ENCODE data around the gene PCDH9.

Gene PCDH9

DNA sequence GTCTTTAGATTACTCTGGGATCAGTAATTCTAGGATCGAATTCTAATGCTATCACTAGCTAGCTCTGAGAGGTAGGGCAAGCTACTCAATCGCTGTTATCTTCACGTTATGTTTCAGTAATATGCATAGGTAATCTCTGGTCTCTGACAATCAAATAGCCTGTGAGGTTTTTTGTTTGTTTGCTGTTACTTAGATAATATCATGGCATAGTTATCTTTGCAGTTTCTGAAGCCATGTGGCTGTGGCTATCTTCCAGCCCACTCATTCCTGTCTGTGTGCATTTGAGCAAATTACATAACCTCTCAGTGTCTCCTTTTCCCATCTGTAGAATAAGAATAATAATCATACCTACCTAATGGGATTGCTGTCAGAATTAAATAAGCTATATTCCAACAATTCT lies 330.2 kb downstream of the PCDH9 start:
- no peaks in the 10 kb centered on the region for H3K27me3 ChIP-seq
- TF ChIP-seq, protein P1, sequence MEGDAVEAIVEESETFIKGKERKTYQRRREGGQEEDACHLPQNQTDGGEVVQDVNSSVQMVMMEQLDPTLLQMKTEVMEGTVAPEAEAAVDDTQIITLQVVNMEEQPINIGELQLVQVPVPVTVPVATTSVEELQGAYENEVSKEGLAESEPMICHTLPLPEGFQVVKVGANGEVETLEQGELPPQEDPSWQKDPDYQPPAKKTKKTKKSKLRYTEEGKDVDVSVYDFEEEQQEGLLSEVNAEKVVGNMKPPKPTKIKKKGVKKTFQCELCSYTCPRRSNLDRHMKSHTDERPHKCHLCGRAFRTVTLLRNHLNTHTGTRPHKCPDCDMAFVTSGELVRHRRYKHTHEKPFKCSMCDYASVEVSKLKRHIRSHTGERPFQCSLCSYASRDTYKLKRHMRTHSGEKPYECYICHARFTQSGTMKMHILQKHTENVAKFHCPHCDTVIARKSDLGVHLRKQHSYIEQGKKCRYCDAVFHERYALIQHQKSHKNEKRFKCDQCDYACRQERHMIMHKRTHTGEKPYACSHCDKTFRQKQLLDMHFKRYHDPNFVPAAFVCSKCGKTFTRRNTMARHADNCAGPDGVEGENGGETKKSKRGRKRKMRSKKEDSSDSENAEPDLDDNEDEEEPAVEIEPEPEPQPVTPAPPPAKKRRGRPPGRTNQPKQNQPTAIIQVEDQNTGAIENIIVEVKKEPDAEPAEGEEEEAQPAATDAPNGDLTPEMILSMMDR (IDR thresholded peaks at IDR 0.05) = no peak
- no peak overlapping the region for H3K27ac ChIP-seq
- no peaks in the 10 kb centered on the region for H3K9me3 ChIP-seq
- no peaks in the 10 kb centered on the region for H3K4me1 ChIP-seq (ENCODE audit: control insufficient read depth in 1 of 2, insufficient read depth in 1 of 2, low read depth in 1 of 2, low read length in 1 of 2)
- no peaks in the 10 kb centered on the region for H3K36me3 ChIP-seq
- H3K4me3 ChIP-seq (ENCODE audit: low read depth in 1 of 2, low read length in 1 of 2) = no peak overlapping the region

DNA sequence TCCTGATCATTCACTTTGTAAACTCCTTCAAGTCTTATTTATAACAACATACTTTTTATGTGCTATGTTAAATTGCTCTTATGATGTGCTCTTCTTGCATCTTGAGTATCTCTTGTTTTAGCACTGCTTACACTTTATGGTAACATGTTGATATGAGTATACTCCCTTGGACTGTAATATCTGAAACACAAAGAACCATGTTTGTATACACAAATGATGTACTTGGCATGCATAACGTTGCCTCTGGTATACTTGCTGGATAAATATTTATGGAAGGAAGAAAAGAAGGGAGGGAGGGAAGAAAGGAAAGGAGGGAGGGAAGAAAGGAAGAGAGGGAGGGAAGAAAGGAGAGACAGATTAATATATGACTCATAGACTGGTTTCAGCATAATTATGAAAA lies 333.2 kb downstream of the PCDH9 start:
- H3K4me3 ChIP-seq (ENCODE audit: low read depth in 1 of 2, low read length in 1 of 2) = no peak overlapping the region
- no peaks in the 10 kb centered on the region for H3K4me1 ChIP-seq (ENCODE audit: control insufficient read depth in 1 of 2, insufficient read depth in 1 of 2, low read depth in 1 of 2, low read length in 1 of 2)
- H3K27me3 ChIP-seq = no peaks in the 10 kb centered on the region
- H3K27ac ChIP-seq = no peak overlapping the region
- no peaks in the 10 kb centered on the region for H3K36me3 ChIP-seq
- TF ChIP-seq, protein P1 (IDR thresholded peaks at IDR 0.05) = no peak
- no peaks in the 10 kb centered on the region for H3K9me3 ChIP-seq

DNA sequence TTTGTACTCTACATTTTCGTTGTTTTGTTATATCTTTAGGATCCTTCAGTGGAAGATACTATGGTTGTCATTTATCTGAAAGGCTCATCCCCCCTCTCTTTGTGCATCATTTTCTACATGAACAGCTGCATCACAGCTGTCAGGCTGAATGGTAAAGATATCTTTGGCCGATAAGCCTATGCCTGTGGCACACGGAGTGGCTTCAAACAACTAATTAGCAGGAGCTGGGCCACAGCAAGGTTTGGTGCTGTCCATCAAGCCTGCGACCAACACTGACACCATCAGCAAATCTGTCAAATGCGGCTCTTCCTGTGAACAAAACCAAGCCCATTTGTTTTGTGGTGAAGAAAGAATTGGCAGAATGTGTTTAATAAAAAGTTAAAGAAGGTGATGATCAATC lies 334.4 kb downstream of the PCDH9 start:
- TF ChIP-seq, protein P1 (IDR thresholded peaks at IDR 0.05) = no peak

DNA sequence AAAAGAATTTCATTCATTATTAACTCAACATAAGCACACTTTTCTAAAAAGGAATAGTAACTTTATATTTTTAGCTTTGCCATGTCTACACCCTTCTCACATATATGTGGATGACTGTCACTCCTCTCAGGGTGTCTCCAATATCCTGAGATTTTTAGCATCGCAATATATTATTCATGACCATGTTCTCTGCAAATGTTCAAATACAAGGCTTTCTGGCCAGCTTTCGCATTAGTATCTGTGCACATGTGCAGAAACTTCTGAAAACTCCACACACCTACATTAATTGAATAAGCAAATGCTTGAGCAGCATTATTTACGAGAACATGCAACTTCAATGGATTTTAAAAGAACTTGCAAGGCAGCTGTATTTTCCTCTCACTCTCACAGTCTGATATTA lies 334.8 kb downstream of the PCDH9 start:
- Histone ChIP-seq H3K9me3 (no peaks in the 10 kb centered on the region), H3K36me3 (no peaks in the 10 kb centered on the region), H3K27me3 (no peaks in the 10 kb centered on the region), H3K4me1 (ENCODE audit: control insufficient read depth in 1 of 2, insufficient read depth in 1 of 2, low read depth in 1 of 2, low read length in 1 of 2) (no peaks in the 10 kb centered on the region), H3K4me3 (ENCODE audit: low read depth in 1 of 2, low read length in 1 of 2) (no peak overlapping the region), H3K27ac (no peak overlapping the region)
- TF ChIP-seq, protein P1 (IDR thresholded peaks at IDR 0.05) = no peak

More for the DNA sequence above, 334.4 kb downstream of the PCDH9 start:
- Histone ChIP-seq H3K27me3 (no peaks in the 10 kb centered on the region), H3K4me3 (ENCODE audit: low read depth in 1 of 2, low read length in 1 of 2) (no peak overlapping the region), H3K36me3 (no peaks in the 10 kb centered on the region), H3K27ac (no peak overlapping the region), H3K9me3 (no peaks in the 10 kb centered on the region), H3K4me1 (ENCODE audit: control insufficient read depth in 1 of 2, insufficient read depth in 1 of 2, low read depth in 1 of 2, low read length in 1 of 2) (no peaks in the 10 kb centered on the region)

DNA sequence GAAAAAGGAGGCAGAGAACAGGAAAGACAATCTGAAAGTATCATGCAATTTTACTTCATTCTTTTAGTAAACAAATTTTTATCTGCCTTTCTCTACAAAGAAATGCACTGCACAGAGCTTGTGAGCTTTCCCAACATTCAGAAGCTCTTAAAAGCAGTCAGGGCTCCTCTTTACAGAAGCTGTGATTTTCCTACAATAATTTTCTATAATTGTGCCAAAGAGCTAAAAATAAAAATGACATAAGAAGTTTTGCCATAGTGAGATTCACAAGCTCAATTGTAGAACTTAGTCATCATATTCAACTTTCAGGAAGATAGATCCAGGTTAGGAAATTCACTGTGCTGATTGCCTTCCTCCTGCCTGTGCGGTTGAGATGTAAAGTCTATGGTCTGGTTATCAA lies 341.4 kb downstream of the PCDH9 start:
- no peak overlapping the region for H3K4me3 ChIP-seq (ENCODE audit: low read depth in 1 of 2, low read length in 1 of 2)
- H3K27ac ChIP-seq = no peak overlapping the region
- no peaks in the 10 kb centered on the region for H3K27me3 ChIP-seq
- no peaks in the 10 kb centered on the region for H3K36me3 ChIP-seq
- H3K4me1 ChIP-seq (ENCODE audit: control insufficient read depth in 1 of 2, insufficient read depth in 1 of 2, low read depth in 1 of 2, low read length in 1 of 2) = no peaks in the 10 kb centered on the region
- H3K9me3 ChIP-seq = no peaks in the 10 kb centered on the region
- TF ChIP-seq, protein P1 (IDR thresholded peaks at IDR 0.05) = no peak

DNA sequence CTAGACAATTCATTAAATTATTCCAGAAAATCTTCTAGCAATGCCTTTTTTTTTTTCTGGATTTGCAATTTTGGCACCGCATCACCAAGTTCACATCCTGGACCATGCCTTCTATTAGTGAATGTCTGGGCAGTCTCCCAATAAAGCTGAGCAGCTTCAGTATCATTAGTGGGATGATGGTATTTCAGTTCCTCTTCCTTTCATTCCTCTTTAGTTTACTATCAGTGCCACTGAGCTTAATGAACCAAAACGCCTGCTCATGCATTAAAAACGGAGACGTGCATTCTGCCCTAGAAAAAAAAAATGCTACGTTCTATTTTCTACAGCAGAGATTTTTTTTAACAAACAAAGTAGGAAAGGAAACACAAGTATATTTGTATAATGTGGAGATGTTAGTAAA lies 343.0 kb downstream of the PCDH9 start:
- H3K27ac ChIP-seq = no peak overlapping the region
- H3K9me3 ChIP-seq = no peaks in the 10 kb centered on the region
- TF ChIP-seq, protein P1 (IDR thresholded peaks at IDR 0.05) = no peak
- no peaks in the 10 kb centered on the region for H3K4me1 ChIP-seq (ENCODE audit: control insufficient read depth in 1 of 2, insufficient read depth in 1 of 2, low read depth in 1 of 2, low read length in 1 of 2)
- H3K27me3 ChIP-seq = no peaks in the 10 kb centered on the region
- H3K36me3 ChIP-seq = no peaks in the 10 kb centered on the region
- H3K4me3 ChIP-seq (ENCODE audit: low read depth in 1 of 2, low read length in 1 of 2) = no peak overlapping the region
